CD8-positive, alpha-beta memory T cell (primary cell): ENCODE measurements around the gene PYGB. TPM values are rescaled to one million over a fixed set of nuclear protein-coding genes. Genes with fewer than 3 reads are reported as not detected.
A peak's percentile ranks its signal among the peaks of the same experiment; 100 is the strongest.

Experiments used
- CTCF ChIA-PET: fragments of 350-600 bp; sonication (Branson Sonifier 250); formaldehyde crosslinking; loops from one replicate; lab custom pipeline; 2021; ENCODE audit warnings: antibody characterized with exemption; lab: Charles Lee
- POLR2A ChIA-PET: fragments of 350-600 bp; sonication (Branson Sonifier 250); formaldehyde crosslinking; loops from one replicate; lab custom pipeline; 2021; ENCODE audit warnings: antibody characterized with exemption; lab: Charles Lee
- DNase-seq, 5 donors: peaks; one replicate each; pipeline versions ENCODE4 v3.0.0 to v3.0.0-alpha.2; 2020 to 2022; ENCODE audit warnings: mixed read lengths in 1 of 5
- H3K27ac ChIP-seq: one replicate; pipeline ENCODE4 v1.7.0; 2013; ENCODE audit warnings: low read depth, mild to moderate bottlenecking, low read length, moderate library complexity
- H3K27me3 ChIP-seq: 2 replicates; pipeline ENCODE4 v1.7.0; 2013; ENCODE audit warnings: low read length, mild to moderate bottlenecking; ENCODE audit not compliant: insufficient read depth, poor library complexity, severe bottlenecking
- H3K36me3 ChIP-seq: 2 replicates; pipeline ENCODE4 v1.7.0; 2013; ENCODE audit warnings: mild to moderate bottlenecking, low read length, moderate library complexity; ENCODE audit not compliant: insufficient read depth
- H3K4me1 ChIP-seq: 2 replicates; pipeline ENCODE4 v1.7.0; 2013; ENCODE audit warnings: mild to moderate bottlenecking, low read length, moderate library complexity; ENCODE audit not compliant: insufficient read depth
- H3K4me3 ChIP-seq: 2 replicates; pipeline ENCODE4 v1.7.0; 2013; ENCODE audit warnings: mild to moderate bottlenecking, low read length
- H3K9me3 ChIP-seq: 2 replicates; pipeline ENCODE4 v1.7.0; 2013; ENCODE audit warnings: mild to moderate bottlenecking, low read length
- H3K27ac Mint-ChIP-seq, 8 donors: one replicate each; pipeline ENCODE4 v1.8.0; 2020 to 2021; ENCODE audit warnings: mixed read lengths in 8 of 8, mild to moderate bottlenecking in 6 of 8, inconsistent platforms in 3 of 8, moderate library complexity in 3 of 8
- H3K27me3 Mint-ChIP-seq, 2 donors: one replicate each; pipeline ENCODE4 v1.8.0; 2020 to 2021; ENCODE audit warnings: mixed read lengths in 2 of 2, mild to moderate bottlenecking in 1 of 2, moderate library complexity in 1 of 2
- H3K36me3 Mint-ChIP-seq, 3 donors: one replicate each; pipeline ENCODE4 v1.8.0; 2020 to 2021; ENCODE audit warnings: mixed read lengths in 3 of 3, inconsistent platforms in 1 of 3, mild to moderate bottlenecking in 1 of 3
- H3K4me1 Mint-ChIP-seq, 3 donors: one replicate each; pipeline ENCODE4 v1.8.0; 2020 to 2021; ENCODE audit warnings: mixed read lengths in 3 of 3, inconsistent platforms in 1 of 3, mild to moderate bottlenecking in 1 of 3
- H3K4me3 Mint-ChIP-seq, 7 donors: one replicate each; pipeline ENCODE4 v1.8.0; 2020 to 2021; ENCODE audit warnings: mixed read lengths in 7 of 7, mild to moderate bottlenecking in 6 of 7, moderate library complexity in 4 of 7, inconsistent platforms in 2 of 7
- H3K9me3 Mint-ChIP-seq, 5 donors: one replicate each; pipeline ENCODE4 v1.8.0; 2020 to 2022; ENCODE audit warnings: mixed read lengths in 5 of 5, mild to moderate bottlenecking in 3 of 5, moderate library complexity in 2 of 5, inconsistent platforms in 1 of 5
- polyA plus RNA-seq: library from polyadenylated mRNA; unstranded; fragments of 300-500 nt; fragmentation: Illumina TruSeq; gene quantifications from one replicate; pipeline ENCODE4 v1.2.3, GENCODE V29; 2021
- total RNA-seq, 2 experiments: library from RNA; stranded (reverse); gene quantifications; one replicate each; pipeline ENCODE4 v1.2.3, GENCODE V29; 2021

Gene PYGB
- total and polyA plus RNA-seq, 3 experiments from 2014 or later, result 32.5 to 35.7 (median 35.6) TPM

DNA sequence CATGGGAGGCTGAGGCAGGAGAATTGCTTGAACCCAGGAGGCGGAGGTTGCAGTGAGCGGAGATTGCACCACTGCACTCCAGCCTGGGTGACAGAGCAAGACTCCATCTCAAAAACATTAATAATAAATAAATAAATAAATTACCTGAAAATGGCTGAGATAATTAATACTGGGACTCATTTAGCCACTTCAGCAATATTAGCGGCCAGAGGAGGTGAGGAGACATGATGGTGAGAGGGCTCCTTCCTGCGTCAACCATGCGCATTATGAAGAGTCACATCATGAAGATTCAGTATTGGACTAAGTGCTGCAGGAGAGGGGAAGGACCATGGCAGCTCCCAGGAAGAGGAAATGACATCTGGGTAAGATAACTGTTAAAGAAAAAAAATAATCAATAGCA, 2.9 kb upstream of the PYGB start:
- H3K4me3 Mint-ChIP-seq, result peak overlapping the region in 2 of 7 donors; percentile 5 to 29
- H3K27me3 ChIP-seq, result no peaks in the 10 kb centered on the region
- DNase-seq, result no peak
- POLR2A ChIA-PET, result no interaction called here
- H3K9me3 Mint-ChIP-seq, result no peaks in the 10 kb centered on the region
- H3K27ac Mint-ChIP-seq, result peak overlapping the region in 1 of 8 donors; percentile 64
- H3K36me3 ChIP-seq, result no peaks in the 10 kb centered on the region
- peaks cover 19% of the 10 kb centered on the region for H3K4me1 ChIP-seq
- H3K9me3 ChIP-seq, result no peaks in the 10 kb centered on the region
- H3K4me1 Mint-ChIP-seq, result peaks cover 22 to 26% (median 24%) of the 10 kb centered on the region in 3 donors
- H3K27ac ChIP-seq, result no peak overlapping the region
- H3K27me3 Mint-ChIP-seq, result peaks cover 2 to 23% of the 10 kb centered on the region in 2 donors
- H3K4me3 ChIP-seq, result no peak overlapping the region
- peaks cover 1 to 9% (median 8%) of the 10 kb centered on the region in 3 donors for H3K36me3 Mint-ChIP-seq
- CTCF ChIA-PET, result no interaction called here

DNA sequence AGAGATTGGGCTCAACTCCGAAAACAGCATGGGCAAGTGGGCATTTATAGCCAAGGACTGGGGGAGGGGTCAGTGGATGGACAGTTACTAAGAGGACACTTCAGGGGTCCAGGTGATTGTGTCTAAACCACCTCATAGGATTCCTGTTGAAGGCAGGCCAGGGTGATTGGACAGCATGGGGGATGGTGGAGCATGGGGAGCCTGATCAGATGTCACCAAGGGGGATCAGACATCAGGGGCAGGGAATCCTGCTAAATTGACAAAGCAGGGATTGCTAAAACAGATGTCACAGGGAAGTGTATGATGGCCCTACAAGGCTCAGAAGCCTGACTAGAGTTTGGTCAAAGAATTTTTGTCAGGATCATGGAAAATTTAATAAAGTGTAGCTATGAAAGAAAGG, 2.4 kb upstream of the PYGB start:
- no peaks in the 10 kb centered on the region for H3K9me3 ChIP-seq
- H3K4me1 ChIP-seq, result peaks cover 24% of the 10 kb centered on the region
- POLR2A ChIA-PET, result no interaction called here
- H3K4me3 ChIP-seq, result no peak overlapping the region
- Mint-ChIP-seq H3K27me3 (peaks cover 2 to 23% of the 10 kb centered on the region in 2 donors), H3K4me3 (peak overlapping the region in 5 of 7 donors; percentile 5 to 51 (median 24)), H3K9me3 (no peaks in the 10 kb centered on the region), H3K27ac (peak overlapping the region in 4 of 8 donors; percentile 7 to 64 (median 24)), H3K4me1 (peaks cover 27 to 31% (median 29%) of the 10 kb centered on the region in 3 donors), H3K36me3 (peaks cover 1 to 9% (median 8%) of the 10 kb centered on the region in 3 donors)
- H3K27ac ChIP-seq, result no peak overlapping the region
- H3K27me3 ChIP-seq, result no peaks in the 10 kb centered on the region
- no peak for DNase-seq
- no peaks in the 10 kb centered on the region for H3K36me3 ChIP-seq
- CTCF ChIA-PET, result no interaction called here

DNA sequence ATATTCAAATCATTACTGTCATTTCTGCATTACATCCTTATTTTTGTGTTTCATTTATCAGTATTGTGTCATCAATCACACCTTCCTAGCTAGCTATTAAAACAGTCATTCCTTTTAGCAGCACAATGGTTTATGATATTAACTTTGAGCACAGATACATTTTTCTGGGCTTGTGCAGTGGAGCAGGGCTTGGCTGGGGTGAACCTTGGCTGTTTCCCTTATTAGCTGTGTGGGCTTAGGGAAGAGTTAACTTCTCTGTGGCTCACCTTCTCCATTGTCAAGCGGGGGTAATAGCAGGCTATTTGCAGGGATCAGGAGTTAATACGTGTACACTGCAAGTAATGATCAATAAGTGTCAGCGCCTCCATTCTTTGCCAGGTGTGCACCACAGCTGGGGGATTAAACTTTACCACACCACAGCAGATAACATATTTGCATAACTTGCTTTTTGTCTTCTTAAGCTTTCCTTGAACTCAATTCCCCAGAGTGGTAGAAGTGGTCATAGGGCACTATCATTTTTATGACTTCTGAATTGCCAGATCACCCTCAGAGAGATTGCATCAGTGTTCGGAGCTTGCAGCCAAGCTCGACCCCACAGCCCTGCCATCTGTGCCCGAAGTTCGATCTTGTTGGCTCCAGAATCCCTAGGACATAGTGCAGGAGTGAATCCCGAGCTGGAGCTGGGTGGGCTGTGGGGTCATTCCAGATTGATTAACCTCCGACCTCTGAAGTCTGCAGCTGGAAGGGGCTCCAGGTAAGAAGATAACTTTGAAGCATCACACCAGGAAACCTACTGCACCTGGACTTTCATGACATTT, 1.5 kb upstream of the PYGB start:
- Mint-ChIP-seq H3K9me3 (no peaks in the 10 kb centered on the region), H3K27me3 (peaks cover 0 to 15% of the 10 kb centered on the region in 2 donors), H3K4me1 (peaks cover 36 to 40% (median 38%) of the 10 kb centered on the region in 3 donors), H3K36me3 (peaks cover 5 to 10% (median 8%) of the 10 kb centered on the region in 3 donors), H3K4me3 (peak overlapping the region; percentile 85 to 97 (median 91)), H3K27ac (peak overlapping the region; percentile 25 to 90 (median 68))
- ChIA-PET POLR2A (interaction anchor here (2.2 to 2.7 kb wide), 2 partner anchors 144 to 188 kb away, joined by 8 to 10 read pairs; partner anchors contain the start of genes ABHD12 and ACSS1), CTCF (interaction anchor here (0.9 to 2.1 kb wide), 2 partner anchors 152 to 161 kb away, joined by 3 to 4 read pairs; partner anchors contain the start of gene GINS1)
- peaks cover 25% of the 10 kb centered on the region for H3K4me1 ChIP-seq
- no peaks in the 10 kb centered on the region for H3K27me3 ChIP-seq
- peak overlapping the region; percentile 81 for H3K4me3 ChIP-seq
- no peaks in the 10 kb centered on the region for H3K9me3 ChIP-seq
- no peaks in the 10 kb centered on the region for H3K36me3 ChIP-seq
- no peak overlapping the region for H3K27ac ChIP-seq
- no peak for DNase-seq

DNA sequence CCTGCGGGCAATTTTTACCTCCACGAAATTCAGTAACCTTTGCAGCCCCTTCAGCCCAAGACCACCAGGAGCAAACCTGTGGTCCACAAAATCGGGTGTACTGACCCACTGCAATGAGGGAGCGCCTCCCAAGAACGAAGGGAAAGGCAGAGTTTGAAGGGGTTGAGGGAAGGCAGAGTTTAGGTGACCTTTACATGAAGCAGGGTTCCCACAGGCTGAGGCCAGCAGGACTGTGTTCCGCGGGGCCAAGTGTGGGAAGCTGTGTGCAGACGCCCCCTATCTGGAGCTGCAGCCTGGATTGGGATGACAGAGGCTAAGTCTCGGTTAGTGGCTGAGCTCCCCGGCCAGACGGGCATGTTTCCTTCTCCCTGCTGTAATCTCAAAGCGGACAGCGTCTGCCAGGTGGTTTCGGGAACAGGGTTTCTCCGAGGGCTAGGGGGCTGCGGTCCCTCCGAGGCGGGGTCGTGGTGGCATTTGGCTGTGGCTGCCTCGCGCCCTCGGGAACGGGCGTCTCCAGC, 826 bp upstream of the PYGB start:
- CTCF ChIA-PET, result interaction anchor here (0.6 to 2.1 kb wide), 4 partner anchors 10 to 1824 kb away, joined by 3 to 4 read pairs (median 3); partner anchors contain the start of gene GINS1
- POLR2A ChIA-PET, result interaction anchor here (1.7 to 2.7 kb wide), 3 partner anchors 52 to 189 kb away, joined by 8 to 14 read pairs (median 10); partner anchors contain the start of genes ABHD12, ACSS1 and ENTPD6
- peak overlapping the region; percentile 85 to 97 (median 91) for H3K4me3 Mint-ChIP-seq
- no peaks in the 10 kb centered on the region for H3K9me3 Mint-ChIP-seq
- peaks cover 0 to 8% of the 10 kb centered on the region in 2 donors for H3K27me3 Mint-ChIP-seq
- Histone ChIP-seq H3K27ac (peak overlapping the region; percentile 51), H3K27me3 (no peaks in the 10 kb centered on the region), H3K4me1 (peaks cover 25% of the 10 kb centered on the region), H3K9me3 (no peaks in the 10 kb centered on the region), H3K36me3 (no peaks in the 10 kb centered on the region), H3K4me3 (peak overlapping the region; percentile 81)
- no peak for DNase-seq
- H3K27ac Mint-ChIP-seq, result peak overlapping the region; percentile 12 to 90 (median 68)
- H3K4me1 Mint-ChIP-seq, result peaks cover 39 to 47% (median 45%) of the 10 kb centered on the region in 3 donors
- H3K36me3 Mint-ChIP-seq, result peaks cover 5 to 12% (median 8%) of the 10 kb centered on the region in 3 donors

DNA sequence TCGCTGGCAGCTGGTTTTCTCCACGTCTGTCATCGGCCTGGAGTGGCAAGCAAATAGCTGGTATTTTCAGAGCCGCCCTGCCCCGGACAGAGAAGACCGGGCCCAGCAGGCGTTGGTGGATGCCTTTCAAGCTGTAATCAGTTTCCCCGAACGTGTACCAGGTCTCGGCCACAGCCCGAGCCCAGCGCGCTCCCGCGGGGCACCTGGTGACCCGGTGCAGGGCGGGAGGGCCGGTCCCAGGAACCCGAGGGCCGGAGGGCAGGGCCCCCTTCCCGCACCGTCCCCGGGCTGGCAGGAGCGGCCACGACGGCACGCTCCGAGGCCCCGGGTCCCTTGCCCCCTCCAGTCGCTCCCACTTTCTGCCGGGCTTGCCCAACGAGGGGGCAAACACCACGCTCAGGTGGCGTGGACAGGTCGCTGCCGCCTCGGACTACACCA, 348 bp upstream of the PYGB start:
- Mint-ChIP-seq H3K9me3 (no peaks in the 10 kb centered on the region), H3K27me3 (peaks cover 0 to 7% of the 10 kb centered on the region in 2 donors), H3K4me3 (peak overlapping the region; percentile 90 to 97 (median 94)), H3K27ac (peak overlapping the region in 3 of 8 donors; percentile 61 to 90 (median 70)), H3K4me1 (peaks cover 41 to 51% (median 50%) of the 10 kb centered on the region in 3 donors), H3K36me3 (peaks cover 5 to 15% (median 8%) of the 10 kb centered on the region in 3 donors)
- peak in 3 of 5 donors; percentile 6 to 54 (median 33) for DNase-seq
- H3K4me1 ChIP-seq, result peaks cover 25% of the 10 kb centered on the region
- H3K4me3 ChIP-seq, result peak overlapping the region; percentile 81
- ChIA-PET CTCF (interaction anchor here (0.6 to 2.1 kb wide), 3 partner anchors 9 to 1824 kb away, joined by 3 to 4 read pairs (median 3); no protein-coding TSS in a partner anchor), POLR2A (interaction anchor here (1.7 to 2.7 kb wide), 3 partner anchors 52 to 189 kb away, joined by 8 to 14 read pairs (median 10); partner anchors contain the start of genes ABHD12, ACSS1 and ENTPD6)
- peak overlapping the region; percentile 51 for H3K27ac ChIP-seq
- no peaks in the 10 kb centered on the region for H3K9me3 ChIP-seq
- no peaks in the 10 kb centered on the region for H3K36me3 ChIP-seq
- H3K27me3 ChIP-seq, result no peaks in the 10 kb centered on the region

DNA sequence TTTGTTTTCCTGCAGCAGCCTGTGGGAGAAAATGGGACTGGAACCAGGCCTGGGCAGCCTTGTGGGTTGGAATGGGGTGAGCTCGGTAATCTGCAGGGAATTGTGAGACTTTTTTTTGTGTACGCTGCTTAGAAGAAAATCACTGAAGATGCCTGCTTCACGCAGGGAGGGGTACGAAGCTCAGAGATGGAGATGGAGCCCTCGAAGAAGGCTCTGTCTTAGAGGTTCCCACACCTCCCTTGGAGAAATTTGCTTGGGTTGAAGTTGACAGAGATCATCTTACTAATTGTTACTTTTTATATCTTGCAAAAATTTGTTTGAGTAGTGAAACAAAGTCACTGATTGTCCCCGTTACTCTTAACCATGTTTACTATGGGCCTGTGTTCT, 894 bp downstream of the PYGB start:
- POLR2A ChIA-PET, result interaction anchor here (2.2 to 2.7 kb wide), 2 partner anchors 142 to 191 kb away, joined by 8 to 10 read pairs; partner anchors contain the start of genes ABHD12 and ACSS1
- peak overlapping the region; percentile 81 for H3K4me3 ChIP-seq
- CTCF ChIA-PET, result no interaction called here
- no peaks in the 10 kb centered on the region for H3K9me3 ChIP-seq
- peaks cover 0 to under 1% of the 10 kb centered on the region in 2 donors for H3K27me3 Mint-ChIP-seq
- peaks cover under 1 to 15% (median 4%) of the 10 kb centered on the region in 3 donors for H3K36me3 Mint-ChIP-seq
- no peaks in the 10 kb centered on the region for H3K27me3 ChIP-seq
- H3K4me1 Mint-ChIP-seq, result peaks cover 41 to 59% (median 54%) of the 10 kb centered on the region in 3 donors
- H3K9me3 Mint-ChIP-seq, result no peaks in the 10 kb centered on the region
- peak overlapping the region; percentile 89 to 97 (median 93) for H3K4me3 Mint-ChIP-seq
- peaks cover 25% of the 10 kb centered on the region for H3K4me1 ChIP-seq
- H3K27ac Mint-ChIP-seq, result peak overlapping the region; percentile 12 to 93 (median 79)
- no peak overlapping the region for H3K27ac ChIP-seq
- H3K36me3 ChIP-seq, result no peaks in the 10 kb centered on the region
- DNase-seq, result no peak

DNA sequence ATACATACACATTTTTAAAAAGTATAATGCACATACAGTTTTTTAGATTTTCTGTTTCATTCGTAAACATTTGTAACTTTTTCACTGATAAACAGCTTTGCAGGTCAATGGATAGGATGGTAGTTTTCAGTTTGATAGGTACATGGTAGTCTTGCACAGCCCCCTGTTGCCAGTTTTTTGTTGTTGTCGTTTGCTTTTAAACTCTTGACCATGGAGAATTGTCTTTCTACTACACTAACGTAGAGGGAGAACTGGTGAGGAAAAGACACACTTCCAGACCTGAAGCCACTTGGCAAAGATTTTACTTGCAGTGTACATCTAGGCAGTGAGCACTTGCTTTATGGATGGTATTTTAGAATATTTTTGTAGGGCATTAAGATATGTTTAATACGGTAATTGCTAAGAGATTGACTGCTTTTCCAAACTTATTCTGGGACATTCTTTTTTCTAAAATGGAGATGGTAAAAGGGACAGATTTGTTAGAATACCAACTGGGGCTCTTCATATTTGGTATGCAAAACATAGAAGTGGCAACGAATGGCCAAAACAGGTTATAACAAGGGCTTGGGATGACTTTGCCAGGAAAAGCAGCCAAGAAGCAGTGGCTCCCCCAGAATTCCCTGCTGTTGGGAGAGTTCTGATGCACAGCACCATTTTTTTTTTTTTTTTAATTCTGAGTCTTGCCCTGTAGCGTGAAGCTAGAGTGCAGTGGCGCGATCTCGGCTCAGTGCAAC, 1.5 kb downstream of the PYGB start:
- POLR2A ChIA-PET, result interaction anchor here (2.7 kb wide), 1 partner anchor 141 kb away, joined by 8 read pairs; the partner anchor contains the start of gene ABHD12

More for the DNA sequence above, 1.5 kb downstream of the PYGB start:
- peak overlapping the region; percentile 81 for H3K4me3 ChIP-seq
- Mint-ChIP-seq H3K27ac (peak overlapping the region in 7 of 8 donors; percentile 12 to 93 (median 81)), H3K4me3 (peak overlapping the region; percentile 89 to 97 (median 93)), H3K27me3 (no peaks in the 10 kb centered on the region), H3K9me3 (no peaks in the 10 kb centered on the region), H3K4me1 (peaks cover 41 to 61% (median 54%) of the 10 kb centered on the region in 3 donors), H3K36me3 (peaks cover 0 to 16% (median 4%) of the 10 kb centered on the region in 3 donors)
- CTCF ChIA-PET, result no interaction called here
- H3K27me3 ChIP-seq, result no peaks in the 10 kb centered on the region
- no peaks in the 10 kb centered on the region for H3K36me3 ChIP-seq
- no peaks in the 10 kb centered on the region for H3K9me3 ChIP-seq
- no peak overlapping the region for H3K27ac ChIP-seq
- DNase-seq, result no peak
- H3K4me1 ChIP-seq, result peaks cover 25% of the 10 kb centered on the region
